ENCODE measurements around the gene PPARG.
"Not testable (repeated sequence)": the region's sequence is repeated elsewhere in the genome, so short reads cannot be mapped to it uniquely, and the experiment has no call there.

The PPARG gene

DNA sequence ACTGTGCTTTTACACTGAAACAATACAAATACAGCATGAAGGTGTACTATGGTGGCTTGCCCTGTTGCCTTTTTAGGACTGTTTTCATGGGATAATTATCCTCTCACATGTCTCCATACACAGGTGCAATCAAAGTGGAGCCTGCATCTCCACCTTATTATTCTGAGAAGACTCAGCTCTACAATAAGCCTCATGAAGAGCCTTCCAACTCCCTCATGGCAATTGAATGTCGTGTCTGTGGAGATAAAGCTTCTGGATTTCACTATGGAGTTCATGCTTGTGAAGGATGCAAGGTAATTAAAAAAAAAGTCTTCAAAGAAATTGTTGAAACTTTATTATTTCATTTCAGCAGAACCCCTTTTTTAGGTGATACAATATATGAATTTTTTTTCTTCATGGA, 92.3 kb downstream of the PPARG start:
- no peak overlapping the region for H3K4me3 ChIP-seq (ENCODE audit: control insufficient read depth, low read depth, low read length)
- TF ChIP-seq, protein P1, sequence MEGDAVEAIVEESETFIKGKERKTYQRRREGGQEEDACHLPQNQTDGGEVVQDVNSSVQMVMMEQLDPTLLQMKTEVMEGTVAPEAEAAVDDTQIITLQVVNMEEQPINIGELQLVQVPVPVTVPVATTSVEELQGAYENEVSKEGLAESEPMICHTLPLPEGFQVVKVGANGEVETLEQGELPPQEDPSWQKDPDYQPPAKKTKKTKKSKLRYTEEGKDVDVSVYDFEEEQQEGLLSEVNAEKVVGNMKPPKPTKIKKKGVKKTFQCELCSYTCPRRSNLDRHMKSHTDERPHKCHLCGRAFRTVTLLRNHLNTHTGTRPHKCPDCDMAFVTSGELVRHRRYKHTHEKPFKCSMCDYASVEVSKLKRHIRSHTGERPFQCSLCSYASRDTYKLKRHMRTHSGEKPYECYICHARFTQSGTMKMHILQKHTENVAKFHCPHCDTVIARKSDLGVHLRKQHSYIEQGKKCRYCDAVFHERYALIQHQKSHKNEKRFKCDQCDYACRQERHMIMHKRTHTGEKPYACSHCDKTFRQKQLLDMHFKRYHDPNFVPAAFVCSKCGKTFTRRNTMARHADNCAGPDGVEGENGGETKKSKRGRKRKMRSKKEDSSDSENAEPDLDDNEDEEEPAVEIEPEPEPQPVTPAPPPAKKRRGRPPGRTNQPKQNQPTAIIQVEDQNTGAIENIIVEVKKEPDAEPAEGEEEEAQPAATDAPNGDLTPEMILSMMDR (conservative IDR thresholded peaks at IDR 0.05; ENCODE audit: control insufficient read depth, insufficient read depth, low read depth, low read length): no peak
- DNase-seq (ENCODE audit: low read depth): no peak

DNA sequence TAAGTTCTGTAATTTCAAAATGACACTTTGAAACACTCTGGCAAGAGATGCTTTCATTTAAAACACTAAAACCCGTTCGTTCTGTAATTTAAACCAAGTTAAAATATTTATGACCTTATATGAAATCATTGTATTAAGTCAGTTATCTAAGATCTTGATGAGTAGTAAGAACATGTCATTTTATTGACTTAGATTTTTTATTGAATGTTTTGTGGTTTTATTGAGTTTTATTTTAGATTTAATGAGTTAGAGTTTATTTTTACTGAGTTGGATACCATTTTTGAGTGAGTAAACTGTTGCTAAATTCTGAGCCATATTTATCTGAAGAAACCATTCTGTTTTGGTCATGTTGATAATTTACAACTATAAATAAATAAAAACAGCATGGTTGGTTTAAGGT, 94.3 kb downstream of the PPARG start:
- TF ChIP-seq, protein P1 (conservative IDR thresholded peaks at IDR 0.05; ENCODE audit: control insufficient read depth, insufficient read depth, low read depth, low read length): no peak
- DNase-seq (ENCODE audit: low read depth): no peak
- H3K4me3 ChIP-seq (ENCODE audit: control insufficient read depth, low read depth, low read length): no peak overlapping the region

DNA sequence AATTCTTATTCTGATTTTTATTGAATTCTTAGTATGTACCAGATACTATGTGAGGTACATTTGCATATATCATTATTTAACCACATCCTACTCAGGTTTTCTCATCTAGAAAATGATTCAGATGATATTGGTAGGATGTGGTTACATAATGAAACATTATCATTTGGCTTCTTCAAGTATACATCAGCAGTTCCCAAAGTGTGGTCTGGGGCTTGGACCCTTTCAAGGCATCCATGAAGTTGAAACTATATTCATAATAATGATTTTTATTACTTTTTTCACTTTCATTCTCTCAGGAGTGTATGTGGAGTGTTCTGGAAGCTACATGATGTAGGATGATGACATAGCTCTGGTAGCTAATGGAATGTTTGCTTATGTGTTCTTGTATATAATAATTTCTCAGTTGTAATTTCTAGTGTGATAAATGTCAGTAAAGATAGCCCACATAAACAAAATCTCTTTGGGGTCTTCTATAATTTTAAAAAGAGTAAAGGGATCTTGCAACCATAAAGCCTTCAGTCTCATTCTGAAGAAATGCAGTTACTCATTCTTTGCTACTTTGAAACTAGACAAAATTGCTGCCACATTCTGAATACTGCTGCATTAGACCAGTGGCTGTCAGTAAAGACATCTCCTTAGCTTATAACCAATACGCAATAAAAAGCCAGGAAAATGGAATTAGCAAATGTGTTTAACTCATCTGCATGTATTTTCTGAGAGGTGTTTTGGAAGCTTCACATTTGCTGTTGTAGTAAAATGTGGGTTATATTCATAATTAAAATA, 95.8 kb downstream of the PPARG start:
- TF ChIP-seq, protein P1 (conservative IDR thresholded peaks at IDR 0.05; ENCODE audit: control insufficient read depth, insufficient read depth, low read depth, low read length): no peak
- no peak for DNase-seq (ENCODE audit: low read depth)
- H3K4me3 ChIP-seq (ENCODE audit: control insufficient read depth, low read depth, low read length): no peak overlapping the region

DNA sequence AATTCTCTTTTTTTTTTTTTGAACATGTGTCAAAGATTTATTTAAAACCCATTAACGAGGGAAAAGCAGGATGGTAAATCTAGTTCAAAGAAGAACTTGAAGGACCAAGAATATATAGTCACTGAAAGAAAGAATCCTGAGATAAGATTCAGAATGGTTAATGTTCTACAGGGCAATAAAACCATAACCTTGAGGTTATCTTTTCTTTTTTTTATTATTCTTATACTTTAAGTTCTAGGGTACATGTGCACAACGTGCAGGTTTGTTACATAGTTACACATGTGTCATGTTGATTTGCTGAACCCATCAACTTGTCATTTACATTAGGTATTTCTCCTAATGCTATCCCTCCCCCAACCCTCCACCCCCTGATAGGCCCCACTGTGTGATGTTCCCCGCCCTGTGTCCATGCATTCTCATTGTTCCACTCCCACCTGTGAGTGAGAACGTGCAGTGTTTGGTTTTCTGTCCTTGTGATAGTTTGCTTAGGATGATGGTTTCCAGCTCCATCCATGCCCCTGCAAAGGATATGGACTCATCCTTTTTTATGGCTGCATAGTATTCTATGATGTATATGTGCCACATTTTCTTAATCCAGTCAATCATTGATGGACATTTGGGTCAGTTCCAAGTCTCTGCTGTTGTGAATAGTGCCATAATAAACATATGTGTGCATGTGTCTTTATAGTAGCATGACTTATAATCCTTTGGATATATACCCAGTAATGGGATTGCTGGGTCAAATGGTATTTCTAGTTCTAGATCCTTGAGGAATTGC, 97.8 kb downstream of the PPARG start:
- not testable (repeated sequence) for H3K4me3 ChIP-seq (ENCODE audit: control insufficient read depth, low read depth, low read length); DNase-seq (ENCODE audit: low read depth)

DNA sequence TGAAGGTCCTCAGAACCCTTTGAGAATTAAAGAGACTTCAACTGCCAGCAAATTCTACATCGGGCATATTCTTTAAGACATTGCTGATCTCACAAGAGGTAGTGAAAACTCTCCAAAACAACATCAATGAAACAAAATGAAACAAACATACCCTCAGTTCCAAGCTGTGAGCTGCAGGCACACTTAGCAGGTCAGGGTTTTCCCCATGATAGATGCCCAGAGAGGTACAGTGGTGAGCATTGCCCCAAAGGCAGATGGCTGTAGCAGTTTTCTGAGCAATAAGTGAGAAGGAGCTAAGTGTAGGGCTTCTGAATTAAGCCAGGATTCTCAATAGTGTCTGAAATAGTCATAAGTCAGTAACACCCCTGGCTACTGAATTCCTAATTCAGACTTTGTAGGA, 99.3 kb downstream of the PPARG start:
- TF ChIP-seq, protein P1 (conservative IDR thresholded peaks at IDR 0.05; ENCODE audit: control insufficient read depth, insufficient read depth, low read depth, low read length): no peak
- no peak for DNase-seq (ENCODE audit: low read depth)
- no peak overlapping the region for H3K4me3 ChIP-seq (ENCODE audit: control insufficient read depth, low read depth, low read length)

DNA sequence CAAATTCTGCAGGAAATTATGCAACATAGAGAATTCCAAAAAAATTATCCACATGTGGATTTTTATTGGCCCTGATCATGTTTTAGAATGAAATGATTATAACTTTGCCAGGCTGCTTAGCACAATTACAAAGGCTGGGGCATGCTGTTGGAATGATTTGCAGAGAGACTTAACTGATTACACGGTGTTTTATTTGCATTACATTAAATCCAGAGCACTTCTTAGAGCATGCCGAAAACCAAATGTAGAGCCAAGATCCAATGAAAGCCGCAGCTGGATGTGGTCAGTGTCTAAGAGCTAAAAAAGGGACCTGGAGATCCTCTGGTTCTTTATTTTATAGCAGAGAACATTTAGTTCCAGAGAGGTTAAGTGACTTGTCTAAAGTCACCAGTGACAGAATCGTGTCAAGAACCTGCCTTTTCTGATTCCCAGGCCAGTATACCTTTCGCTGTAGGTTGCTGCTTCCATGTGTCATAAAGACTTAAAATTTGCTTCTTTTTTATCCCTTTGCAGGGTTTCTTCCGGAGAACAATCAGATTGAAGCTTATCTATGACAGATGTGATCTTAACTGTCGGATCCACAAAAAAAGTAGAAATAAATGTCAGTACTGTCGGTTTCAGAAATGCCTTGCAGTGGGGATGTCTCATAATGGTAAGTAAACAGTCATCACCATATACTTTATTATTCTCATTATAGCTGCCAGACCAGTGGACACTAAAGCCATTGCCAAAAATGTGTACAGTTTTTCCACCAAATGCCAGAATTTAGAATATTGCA, 103.4 kb downstream of the PPARG start:
- no peak overlapping the region for H3K4me3 ChIP-seq (ENCODE audit: control insufficient read depth, low read depth, low read length)
- TF ChIP-seq, protein P1 (conservative IDR thresholded peaks at IDR 0.05; ENCODE audit: control insufficient read depth, insufficient read depth, low read depth, low read length): no peak
- peak; percentile 39 for DNase-seq (ENCODE audit: low read depth)
